ENCODE measurements around the gene ANKLE1.
A peak's percentile ranks its signal among the peaks of the same experiment; 100 is the strongest.

ANKLE1 gene

DNA sequence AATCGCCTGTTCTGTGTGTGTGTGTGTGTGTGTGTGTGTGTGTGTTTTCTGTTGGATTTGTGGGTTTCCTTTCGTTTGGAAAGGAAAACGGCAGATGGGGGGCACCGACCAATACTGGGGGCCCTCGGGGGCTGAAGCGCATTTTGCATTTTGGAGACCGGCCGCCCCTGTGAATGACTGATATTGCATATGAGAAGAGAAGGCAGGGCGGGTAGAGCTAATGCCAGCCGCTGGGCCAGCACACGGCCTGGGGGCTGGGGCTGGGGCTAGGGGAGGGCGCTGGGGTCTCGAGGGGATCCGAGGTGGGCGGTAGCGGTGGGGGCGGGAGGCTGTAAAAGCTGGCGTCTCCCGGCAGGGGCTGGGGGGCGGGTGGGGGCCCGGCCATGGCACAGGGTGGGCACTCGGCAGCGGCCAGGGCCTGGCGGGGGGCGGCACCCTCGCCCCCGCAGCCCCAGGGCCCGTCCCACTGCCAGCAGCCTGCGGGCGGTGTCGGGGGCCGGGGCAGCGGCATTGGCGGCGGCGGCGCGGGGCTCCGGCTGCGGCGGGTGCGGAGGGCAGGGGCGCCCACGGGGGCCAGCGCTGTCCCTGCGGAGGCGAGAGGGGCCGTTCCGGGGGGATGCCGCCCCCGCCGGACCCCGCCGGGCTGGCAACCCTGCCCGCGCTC lies 41.7 kb downstream of the ANKLE1 start:
- Histone ChIP-seq H3K4me3 (ENCODE audit: low read depth, low read length) (no peak overlapping the region), H3K36me3 (ENCODE audit: control insufficient read depth in 2 of 2, insufficient read depth in 1 of 2, low read length in 2 of 2) (peaks cover 0 to 41% of the 10 kb centered on the region in 2 experiments; a peak in 2 of 3 replicates), H3K27ac (ENCODE audit: extremely low read depth, low read depth, low read length) (no peak overlapping the region), H3K4me1 (ENCODE audit: control insufficient read depth, insufficient read depth, low read length) (no peaks in the 10 kb centered on the region), H3K9me3 (ENCODE audit: control insufficient read depth, insufficient read depth, low read depth, low read length) (no peaks in the 10 kb centered on the region)
- POLR2A ChIA-PET: interaction anchor here (1.6 to 2.2 kb wide), 2 partner anchors 10 to 14 kb away, joined by 4 to 12 read pairs; partner anchors contain the start of gene DDA1
- CTCF ChIA-PET: no interaction called here
- TF ChIP-seq HOXC10 (CRISPR knock-in tag; IDR thresholded peaks at IDR 0.05): no peak
- TF ChIP-seq, protein P1, sequence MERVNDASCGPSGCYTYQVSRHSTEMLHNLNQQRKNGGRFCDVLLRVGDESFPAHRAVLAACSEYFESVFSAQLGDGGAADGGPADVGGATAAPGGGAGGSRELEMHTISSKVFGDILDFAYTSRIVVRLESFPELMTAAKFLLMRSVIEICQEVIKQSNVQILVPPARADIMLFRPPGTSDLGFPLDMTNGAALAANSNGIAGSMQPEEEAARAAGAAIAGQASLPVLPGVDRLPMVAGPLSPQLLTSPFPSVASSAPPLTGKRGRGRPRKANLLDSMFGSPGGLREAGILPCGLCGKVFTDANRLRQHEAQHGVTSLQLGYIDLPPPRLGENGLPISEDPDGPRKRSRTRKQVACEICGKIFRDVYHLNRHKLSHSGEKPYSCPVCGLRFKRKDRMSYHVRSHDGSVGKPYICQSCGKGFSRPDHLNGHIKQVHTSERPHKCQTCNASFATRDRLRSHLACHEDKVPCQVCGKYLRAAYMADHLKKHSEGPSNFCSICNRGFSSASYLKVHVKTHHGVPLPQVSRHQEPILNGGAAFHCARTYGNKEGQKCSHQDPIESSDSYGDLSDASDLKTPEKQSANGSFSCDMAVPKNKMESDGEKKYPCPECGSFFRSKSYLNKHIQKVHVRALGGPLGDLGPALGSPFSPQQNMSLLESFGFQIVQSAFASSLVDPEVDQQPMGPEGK (tag by site-specific recombination; IDR thresholded peaks at IDR 0.05): 0 out of 2 replicates have a peak, but pooled peaks have one; percentile 17

DNA sequence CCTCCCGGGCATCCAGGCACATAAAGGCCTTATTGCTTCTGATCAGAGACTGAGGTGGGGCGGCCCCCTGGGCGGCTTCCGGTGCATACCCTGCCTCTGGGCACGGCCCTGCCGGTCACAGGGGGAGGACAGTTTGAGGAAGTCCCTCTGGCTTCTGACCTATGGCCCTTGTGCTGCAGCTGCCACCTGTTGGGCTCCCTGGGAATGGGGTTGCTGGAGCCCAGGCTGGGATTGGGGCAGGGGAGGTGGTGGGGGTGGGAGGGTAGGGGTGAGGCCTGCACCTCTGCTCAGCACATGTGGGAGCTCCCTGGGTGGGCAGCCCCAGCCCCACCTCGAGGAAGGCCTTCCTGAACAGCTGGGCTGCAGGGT lies 42.2 kb downstream of the ANKLE1 start:
- no peak overlapping the region for H3K4me3 ChIP-seq (ENCODE audit: low read depth, low read length)
- POLR2A ChIA-PET: interaction anchor here (1.6 to 2.2 kb wide), 2 partner anchors 10 to 14 kb away, joined by 4 to 12 read pairs; partner anchors contain the start of gene DDA1
- H3K4me1 ChIP-seq (ENCODE audit: control insufficient read depth, insufficient read depth, low read length): no peaks in the 10 kb centered on the region
- TF ChIP-seq ZNF366 (tag by site-specific recombination; conservative IDR thresholded peaks at IDR 0.05): no peak
- peak; percentile 71; the same call in 1 of the 2 replicates for TF ChIP-seq SCRT2 (tag by site-specific recombination; IDR thresholded peaks at IDR 0.05)
- no peak for TF ChIP-seq ZNF341 (tag by site-specific recombination; IDR thresholded peaks at IDR 0.05; ENCODE audit: low read depth)
- TF ChIP-seq ZNF610 (tag by site-specific recombination; IDR thresholded peaks at IDR 0.05; ENCODE audit: borderline replicate concordance): no peak
- no peak for TF ChIP-seq ZNF670 (tag by site-specific recombination; IDR thresholded peaks at IDR 0.05; ENCODE audit: low read depth)
- TF ChIP-seq EGR2 (tag by site-specific recombination; IDR thresholded peaks at IDR 0.05; ENCODE audit: low read depth): no peak
- no peak overlapping the region for H3K27ac ChIP-seq (ENCODE audit: extremely low read depth, low read depth, low read length)
- CTCF ChIA-PET: no interaction called here
- peaks cover 0 to 38% of the 10 kb centered on the region in 2 experiments; a peak in 2 of 3 replicates for H3K36me3 ChIP-seq (ENCODE audit: control insufficient read depth in 2 of 2, insufficient read depth in 1 of 2, low read length in 2 of 2)
- H3K9me3 ChIP-seq (ENCODE audit: control insufficient read depth, insufficient read depth, low read depth, low read length): no peaks in the 10 kb centered on the region

DNA sequence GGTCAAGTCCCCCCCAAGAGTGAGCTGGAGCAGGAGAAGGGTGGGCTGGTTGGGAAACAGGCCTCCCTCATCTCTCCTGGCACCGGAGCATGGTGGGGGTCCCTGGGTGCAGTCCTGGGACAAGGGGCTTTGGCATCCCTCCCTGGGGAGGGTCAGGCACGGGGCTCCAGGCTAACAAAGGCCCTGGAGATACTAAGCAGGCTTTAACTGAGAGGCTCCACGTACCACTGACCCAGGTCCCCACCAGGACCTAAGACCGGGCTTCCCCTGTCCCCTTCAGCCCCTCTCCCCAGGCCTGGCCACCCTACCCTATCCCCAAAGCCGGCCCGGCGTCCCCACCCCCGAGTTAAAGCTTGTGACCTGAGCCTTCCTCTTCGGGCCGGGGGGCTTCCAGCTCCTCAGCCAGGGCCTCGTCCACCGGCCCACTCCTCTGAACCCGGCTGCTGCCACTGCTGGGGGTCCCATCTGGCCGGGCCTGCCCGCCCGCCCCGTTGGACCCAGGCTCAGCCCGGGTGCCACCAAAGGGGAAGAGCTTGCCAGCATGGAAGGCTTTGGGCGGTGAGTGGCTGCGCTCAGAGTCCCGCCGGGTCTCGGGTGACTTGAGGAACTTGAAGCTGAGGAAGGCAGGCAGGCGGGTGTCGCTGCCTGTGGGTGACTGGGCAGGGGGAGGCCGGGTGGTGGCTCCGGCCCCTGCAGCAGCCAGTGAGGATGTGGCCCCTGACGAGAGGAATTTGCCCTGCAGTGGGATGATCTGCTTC lies 42.8 kb downstream of the ANKLE1 start:
- Histone ChIP-seq H3K36me3 (ENCODE audit: control insufficient read depth in 2 of 2, insufficient read depth in 1 of 2, low read length in 2 of 2) (peaks cover 0 to 32% of the 10 kb centered on the region in 2 experiments; a peak in 2 of 3 replicates), H3K4me3 (ENCODE audit: low read depth, low read length) (no peak overlapping the region), H3K4me1 (ENCODE audit: control insufficient read depth, insufficient read depth, low read length) (no peaks in the 10 kb centered on the region), H3K9me3 (ENCODE audit: control insufficient read depth, insufficient read depth, low read depth, low read length) (no peaks in the 10 kb centered on the region), H3K27ac (ENCODE audit: extremely low read depth, low read depth, low read length) (no peak overlapping the region)
- CTCF ChIA-PET: no interaction called here
- no peak for TF ChIP-seq SALL2 (tag by site-specific recombination; IDR thresholded peaks at IDR 0.05; ENCODE audit: borderline replicate concordance)
- no peak for TF ChIP-seq ZNF10 (tag by site-specific recombination; IDR thresholded peaks at IDR 0.05)
- POLR2A ChIA-PET: interaction anchor here (1.6 to 2.2 kb wide), 2 partner anchors 9 to 15 kb away, joined by 4 to 12 read pairs; partner anchors contain the start of gene DDA1

DNA sequence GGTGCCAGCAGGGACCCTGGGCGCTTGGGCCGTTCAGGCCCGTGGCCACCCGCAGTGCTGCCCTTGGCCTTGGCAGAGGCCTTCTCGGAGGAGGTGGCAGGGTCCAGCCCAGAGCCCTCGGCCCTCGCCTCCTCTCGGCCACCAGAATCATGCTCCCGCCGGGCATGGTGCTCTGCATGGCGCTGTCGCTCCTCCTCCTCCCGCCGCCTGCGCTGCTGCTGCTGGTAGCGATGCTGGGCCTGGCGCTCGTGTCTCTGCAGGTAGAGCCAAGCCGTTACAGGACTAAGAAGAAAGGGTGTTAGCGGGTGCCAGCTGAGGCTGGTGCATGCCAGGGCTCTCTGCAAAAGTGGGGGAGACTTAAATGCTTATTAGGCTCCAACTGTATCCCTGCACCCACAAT lies 43.4 kb downstream of the ANKLE1 start:
- no peak overlapping the region for H3K27ac ChIP-seq (ENCODE audit: extremely low read depth, low read depth, low read length)
- no peaks in the 10 kb centered on the region for H3K4me1 ChIP-seq (ENCODE audit: control insufficient read depth, insufficient read depth, low read length)
- ChIA-PET CTCF (interaction anchor here (0.7 kb wide), 1 partner anchor 20 kb away, joined by 3 read pairs; no protein-coding TSS in a partner anchor), POLR2A (interaction anchor here (2.2 kb wide), 1 partner anchor 16 kb away, joined by 12 read pairs; the partner anchor contains the start of gene DDA1)
- no peaks in the 10 kb centered on the region for H3K9me3 ChIP-seq (ENCODE audit: control insufficient read depth, insufficient read depth, low read depth, low read length)
- no peak overlapping the region for H3K4me3 ChIP-seq (ENCODE audit: low read depth, low read length)
- peaks cover 0 to 31% of the 10 kb centered on the region in 2 experiments; a peak in 2 of 3 replicates for H3K36me3 ChIP-seq (ENCODE audit: control insufficient read depth in 2 of 2, insufficient read depth in 1 of 2, low read length in 2 of 2)
- TF ChIP-seq, protein P2, sequence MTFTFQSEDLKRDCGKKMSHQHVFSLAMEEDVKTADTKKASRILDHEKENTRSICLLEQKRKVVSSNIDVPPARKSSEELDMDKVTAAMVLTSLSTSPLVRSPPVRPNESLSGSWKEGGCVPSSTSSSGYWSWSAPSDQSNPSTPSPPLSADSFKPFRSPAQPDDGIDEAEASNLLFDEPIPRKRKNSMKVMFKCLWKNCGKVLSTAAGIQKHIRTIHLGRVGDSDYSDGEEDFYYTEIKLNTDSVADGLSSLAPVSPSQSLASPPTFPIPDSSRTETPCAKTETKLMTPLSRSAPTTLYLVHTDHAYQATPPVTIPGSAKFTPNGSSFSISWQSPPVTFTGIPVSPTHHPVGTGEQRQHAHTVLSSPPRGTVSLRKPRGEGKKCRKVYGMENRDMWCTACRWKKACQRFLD (tag by site-specific recombination; IDR thresholded peaks at IDR 0.05): no peak
- TF ChIP-seq ZNF558 (tag by site-specific recombination; IDR thresholded peaks at IDR 0.05) (no peak), ZNF239 (tag by site-specific recombination; IDR thresholded peaks at IDR 0.05) (no peak), ZNF341 (tag by site-specific recombination; IDR thresholded peaks at IDR 0.05; ENCODE audit: low read depth) (no peak), BCL11B (tag by site-specific recombination; IDR thresholded peaks at IDR 0.05; ENCODE audit: low read depth) (no peak), YY1 (tag by site-specific recombination; IDR thresholded peaks at IDR 0.05) (no peak), ZNF335 (tag by site-specific recombination; conservative IDR thresholded peaks at IDR 0.05) (no peak), KLF7 (tag by site-specific recombination; IDR thresholded peaks at IDR 0.05; ENCODE audit: borderline replicate concordance) (no peak), ZNF140 (tag by site-specific recombination; IDR thresholded peaks at IDR 0.05) (no peak), ZEB2 (tag by site-specific recombination; IDR thresholded peaks at IDR 0.05) (no peak)
- TF ChIP-seq, protein P3, sequence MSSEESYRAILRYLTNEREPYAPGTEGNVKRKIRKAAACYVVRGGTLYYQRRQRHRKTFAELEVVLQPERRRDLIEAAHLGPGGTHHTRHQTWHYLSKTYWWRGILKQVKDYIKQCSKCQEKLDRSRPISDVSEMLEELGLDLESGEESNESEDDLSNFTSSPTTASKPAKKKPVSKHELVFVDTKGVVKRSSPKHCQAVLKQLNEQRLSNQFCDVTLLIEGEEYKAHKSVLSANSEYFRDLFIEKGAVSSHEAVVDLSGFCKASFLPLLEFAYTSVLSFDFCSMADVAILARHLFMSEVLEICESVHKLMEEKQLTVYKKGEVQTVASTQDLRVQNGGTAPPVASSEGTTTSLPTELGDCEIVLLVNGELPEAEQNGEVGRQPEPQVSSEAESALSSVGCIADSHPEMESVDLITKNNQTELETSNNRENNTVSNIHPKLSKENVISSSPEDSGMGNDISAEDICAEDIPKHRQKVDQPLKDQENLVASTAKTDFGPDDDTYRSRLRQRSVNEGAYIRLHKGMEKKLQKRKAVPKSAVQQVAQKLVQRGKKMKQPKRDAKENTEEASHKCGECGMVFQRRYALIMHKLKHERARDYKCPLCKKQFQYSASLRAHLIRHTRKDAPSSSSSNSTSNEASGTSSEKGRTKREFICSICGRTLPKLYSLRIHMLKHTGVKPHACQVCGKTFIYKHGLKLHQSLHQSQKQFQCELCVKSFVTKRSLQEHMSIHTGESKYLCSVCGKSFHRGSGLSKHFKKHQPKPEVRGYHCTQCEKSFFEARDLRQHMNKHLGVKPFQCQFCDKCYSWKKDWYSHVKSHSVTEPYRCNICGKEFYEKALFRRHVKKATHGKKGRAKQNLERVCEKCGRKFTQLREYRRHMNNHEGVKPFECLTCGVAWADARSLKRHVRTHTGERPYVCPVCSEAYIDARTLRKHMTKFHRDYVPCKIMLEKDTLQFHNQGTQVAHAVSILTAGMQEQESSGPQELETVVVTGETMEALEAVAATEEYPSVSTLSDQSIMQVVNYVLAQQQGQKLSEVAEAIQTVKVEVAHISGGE (tag by site-specific recombination; conservative IDR thresholded peaks at IDR 0.05; ENCODE audit: low read depth): no peak

Measured in HEK293 (cell line).